Brain pericyte (primary cell): ENCODE data around the gene PEX14.
A peak's percentile ranks its signal among the peaks of the same experiment; 100 is the strongest.
"Not testable (repeated sequence)": the region's sequence is repeated elsewhere in the genome, so short reads cannot be mapped to it uniquely, and the experiment has no call there.

Experiments used
- DNase-seq: peaks from one replicate; pipeline ENCODE4 v3.0.0-alpha.2; 2012; ENCODE audit warnings: low read depth, low spot score

Gene PEX14

GRCh38 chr1:10450836-10451235, 23.9 kb upstream of the PEX14 start:
- no peak for DNase-seq

GRCh38 chr1:10451287-10451686, 23.5 kb upstream of the PEX14 start:
- DNase-seq = no peak

- DNase-seq = no peak
These were observed 18.7 kb upstream of the PEX14 start for GRCh38 chr1:10456048-10456447.

GRCh38 chr1:10456661-10457060, 18.1 kb upstream of the PEX14 start:
- DNase-seq = no peak

- not testable (repeated sequence) for DNase-seq
These were observed 17.3 kb upstream of the PEX14 start for GRCh38 chr1:10457462-10457861.

GRCh38 chr1:10457875-10458274, 16.9 kb upstream of the PEX14 start:
- DNase-seq = no peak

- no peak for DNase-seq
These were observed 15.6 kb upstream of the PEX14 start for GRCh38 chr1:10459184-10459583.

- DNase-seq = no peak
These were observed 7.7 kb upstream of the PEX14 start for GRCh38 chr1:10467078-10467477.

- no peak for DNase-seq
These were observed 4.7 kb upstream of the PEX14 start for GRCh38 chr1:10470043-10470442.

GRCh38 chr1:10471411-10472219, 3.1 kb upstream of the PEX14 start:
- no peak for DNase-seq

GRCh38 chr1:10472220-10473144, 2.3 kb upstream of the PEX14 start, which contains the start of gene DFFA:
Gene DFFA (minus strand): TSS chr1:10472529. CDS start chr1:10472458, 71 bp downstream.
- peak; percentile 84 for DNase-seq

- DNase-seq = no peak
These were observed 1.5 kb upstream of the PEX14 start for GRCh38 chr1:10473145-10473765.

GRCh38 chr1:10474309-10474612, 489 bp upstream of the PEX14 start:
- DNase-seq = not testable (repeated sequence)

- DNase-seq = no peak
These were observed 760 bp downstream of the PEX14 start for GRCh38 chr1:10475510-10475909.

GRCh38 chr1:10479296-10479695, 4.5 kb downstream of the PEX14 start:
- no peak for DNase-seq

- DNase-seq = no peak
These were observed 5.9 kb downstream of the PEX14 start for GRCh38 chr1:10480614-10481013.

- DNase-seq = no peak
These were observed 9.8 kb downstream of the PEX14 start for GRCh38 chr1:10484521-10484920.

GRCh38 chr1:10489291-10490055, 14.7 kb downstream of the PEX14 start:
- no peak for DNase-seq

- no peak for DNase-seq
These were observed 15.7 kb downstream of the PEX14 start for GRCh38 chr1:10490286-10490970.

GRCh38 chr1:10494418-10494753, 19.6 kb downstream of the PEX14 start:
- no peak for DNase-seq
